Loucy (cell line): ENCODE results near the gene KATNB1.
"Not testable (repeated sequence)": the region's sequence is repeated elsewhere in the genome, so short reads cannot be mapped to it uniquely, and the experiment has no call there.

Experiments
- H2AFZ ChIP-seq: fragments of 200-600 bp; sonication (generic); 2 replicates; pipeline ENCODE4 v1.6.0; 2016; ENCODE audit warnings: antibody characterized with exemption, mild to moderate bottlenecking, low read length, moderate library complexity
- H3F3A ChIP-seq: fragments of 200-600 bp; 2 replicates; pipeline ENCODE4 v1.6.0; 2016; ENCODE audit warnings: antibody characterized with exemption, low read depth, mild to moderate bottlenecking
- H3K27me3 ChIP-seq: fragments of 200-600 bp; sonication (generic); 2 replicates; pipeline ENCODE4 v1.6.1; 2014; ENCODE audit warnings: low read length, mild to moderate bottlenecking; ENCODE audit not compliant: insufficient read depth, poor library complexity, severe bottlenecking
- H3K36me3 ChIP-seq: fragments of 200-600 bp; sonication (generic); 2 replicates; pipeline ENCODE4 v1.6.1; 2016; ENCODE audit warnings: low read length; ENCODE audit not compliant: insufficient read depth
- H3K4me1 ChIP-seq: fragments of 200-600 bp; sonication (generic); 2 replicates; pipeline ENCODE4 v1.5.1; 2014; ENCODE audit warnings: low read length, mild to moderate bottlenecking; ENCODE audit not compliant: insufficient read depth, poor library complexity, severe bottlenecking
- H3K4me2 ChIP-seq: fragments of 200-600 bp; sonication (generic); 2 replicates; pipeline ENCODE4 v1.6.0; 2014; ENCODE audit warnings: antibody characterized with exemption, low read length, low read depth, mild to moderate bottlenecking; ENCODE audit not compliant: poor library complexity, severe bottlenecking
- H3K4me3 ChIP-seq: fragments of 200-600 bp; sonication (generic); 2 replicates; pipeline ENCODE4 v1.5.1; 2014; ENCODE audit warnings: low read length, mild to moderate bottlenecking, mixed read lengths; ENCODE audit not compliant: poor library complexity, severe bottlenecking
- H3K79me2 ChIP-seq: fragments of 200-600 bp; sonication (generic); 2 replicates; pipeline ENCODE4 v1.6.1; 2014; ENCODE audit warnings: low read length; ENCODE audit not compliant: insufficient read depth
- H3K9ac ChIP-seq: fragments of 200-600 bp; sonication (generic); 2 replicates; pipeline ENCODE4 v1.6.0; 2014; ENCODE audit warnings: mild to moderate bottlenecking, low read depth, low read length, moderate library complexity; ENCODE audit not compliant: poor library complexity, severe bottlenecking
- H3K9me2 ChIP-seq: fragments of 200-600 bp; sonication (generic); replicated peaks from 2 replicates; pipeline ENCODE4 v1.6.1; 2016; ENCODE audit warnings: low read depth, low read length, mixed read lengths
- H3K9me3 ChIP-seq: fragments of 200-600 bp; sonication (generic); 2 replicates; pipeline ENCODE4 v1.6.1; 2014; ENCODE audit warnings: mild to moderate bottlenecking, antibody characterized with exemption, low read length, low read depth; ENCODE audit not compliant: insufficient read depth
- H4K20me1 ChIP-seq: fragments of 200-600 bp; sonication (generic); 2 replicates; pipeline ENCODE4 v1.6.0; 2014; ENCODE audit warnings: antibody characterized with exemption, low read length, mild to moderate bottlenecking; ENCODE audit not compliant: insufficient read depth, poor library complexity, severe bottlenecking
- CTCF ChIP-seq: fragments of 200-600 bp; sonication (generic); conservative IDR thresholded peaks from 2 replicates; pipeline ENCODE4 v1.5.1; 2014; ENCODE audit warnings: mild to moderate bottlenecking, antibody characterized with exemption, low read length
- EZH2phosphoT487 ChIP-seq: fragments of 200-600 bp; IDR thresholded peaks from 2 replicates; pipeline ENCODE4 v1.6.1; 2018; ENCODE audit warnings: antibody characterized with exemption, mild to moderate bottlenecking, moderate library complexity, borderline replicate concordance

KATNB1 gene

GRCh38 chr16:57711993-57712392, 23.6 kb upstream of the KATNB1 start:
- H3K9ac ChIP-seq = no peak overlapping the region
- no peak overlapping the region for H3K4me2 ChIP-seq
- H3K27me3 ChIP-seq = no peaks in the 10 kb centered on the region
- no peaks in the 10 kb centered on the region for H3F3A ChIP-seq
- TF ChIP-seq EZH2phosphoT487 (no peak), CTCF (no peak)
- no peak overlapping the region for H2AFZ ChIP-seq
- H3K79me2 ChIP-seq = no peaks in the 10 kb centered on the region
- no peaks in the 10 kb centered on the region for H3K9me3 ChIP-seq
- H3K9me2 ChIP-seq = no peaks in the 10 kb centered on the region
- H3K4me3 ChIP-seq = no peak overlapping the region
- no peaks in the 10 kb centered on the region for H3K36me3 ChIP-seq
- H3K4me1 ChIP-seq = peaks cover 4% of the 10 kb centered on the region
- H4K20me1 ChIP-seq = no peaks in the 10 kb centered on the region

- not testable (repeated sequence) for H3F3A ChIP-seq, H3K79me2 ChIP-seq, H3K9me3 ChIP-seq, H3K36me3 ChIP-seq, H3K27me3 ChIP-seq, H3K4me1 ChIP-seq, H3K9me2 ChIP-seq, H3K4me3 ChIP-seq, H3K9ac ChIP-seq, H3K4me2 ChIP-seq, H2AFZ ChIP-seq, H4K20me1 ChIP-seq
Observed at GRCh38 chr16:57712569-57712968, 23.0 kb upstream of the KATNB1 start.

GRCh38 chr16:57713596-57713995, 22.0 kb upstream of the KATNB1 start:
- Histone ChIP-seq H3K9me3 (no peaks in the 10 kb centered on the region), H4K20me1 (no peaks in the 10 kb centered on the region), H3F3A (no peaks in the 10 kb centered on the region), H3K36me3 (no peaks in the 10 kb centered on the region), H3K27me3 (no peaks in the 10 kb centered on the region), H3K4me2 (no peak overlapping the region), H3K9ac (no peak overlapping the region), H3K4me1 (no peaks in the 10 kb centered on the region), H3K9me2 (no peaks in the 10 kb centered on the region), H3K79me2 (no peaks in the 10 kb centered on the region), H2AFZ (no peak overlapping the region), H3K4me3 (no peak overlapping the region)
- TF ChIP-seq CTCF = no peak
- no peak for TF ChIP-seq EZH2phosphoT487

- H3K4me3 ChIP-seq = no peak overlapping the region
- H3K36me3 ChIP-seq = no peaks in the 10 kb centered on the region
- H2AFZ ChIP-seq = no peak overlapping the region
- H3K9me2 ChIP-seq = no peaks in the 10 kb centered on the region
- H4K20me1 ChIP-seq = no peaks in the 10 kb centered on the region
- no peak overlapping the region for H3K9ac ChIP-seq
- no peaks in the 10 kb centered on the region for H3F3A ChIP-seq
- no peaks in the 10 kb centered on the region for H3K4me1 ChIP-seq
- H3K9me3 ChIP-seq = no peaks in the 10 kb centered on the region
- no peaks in the 10 kb centered on the region for H3K27me3 ChIP-seq
- no peak for TF ChIP-seq EZH2phosphoT487
- TF ChIP-seq CTCF = no peak
- no peaks in the 10 kb centered on the region for H3K79me2 ChIP-seq
- no peak overlapping the region for H3K4me2 ChIP-seq
Observed at GRCh38 chr16:57714047-57714446, 21.5 kb upstream of the KATNB1 start.
